ENCODE results near the gene TBC1D4.

Gene TBC1D4

GRCh38 chr13:75486146-75487062 lies 4.4 kb upstream of the TBC1D4 start:
- no peak for DNase-seq

- no peak for DNase-seq
These were observed 3.5 kb upstream of the TBC1D4 start for GRCh38 chr13:75485286-75486062.

GRCh38 chr13:75482820-75483079 lies 781 bp upstream of the TBC1D4 start:
- DNase-seq = no peak

GRCh38 chr13:75481176-75482069 lies 546 bp downstream of the TBC1D4 start:
- no peak for DNase-seq

- DNase-seq = peak in 2 of 4 experiments; percentile 6 to 8
These were observed 1.2 kb downstream of the TBC1D4 start for GRCh38 chr13:75480671-75481175.

GRCh38 chr13:75479102-75479740 lies 2.7 kb downstream of the TBC1D4 start:
- no peak for DNase-seq

- no peak for DNase-seq
These were observed 3.3 kb downstream of the TBC1D4 start for GRCh38 chr13:75478659-75479058.

- no peak for DNase-seq
These were observed 7.0 kb downstream of the TBC1D4 start for GRCh38 chr13:75474956-75475355.

- DNase-seq = no peak
These were observed 8.5 kb downstream of the TBC1D4 start for GRCh38 chr13:75473468-75473867.

- no peak for DNase-seq
These were observed 11.3 kb downstream of the TBC1D4 start for GRCh38 chr13:75470676-75471075.

- DNase-seq = no peak
These were observed 12.9 kb downstream of the TBC1D4 start for GRCh38 chr13:75469047-75469446.

- DNase-seq = no peak
These were observed 13.4 kb downstream of the TBC1D4 start for GRCh38 chr13:75468602-75469001.

GRCh38 chr13:75468098-75468497 lies 13.9 kb downstream of the TBC1D4 start:
- DNase-seq = no peak

GRCh38 chr13:75467040-75467728 lies 14.8 kb downstream of the TBC1D4 start:
- no peak for DNase-seq

- no peak for DNase-seq
These were observed 16.7 kb downstream of the TBC1D4 start for GRCh38 chr13:75465236-75465635.

- no peak for DNase-seq
These were observed 20.7 kb downstream of the TBC1D4 start for GRCh38 chr13:75461314-75461713.

GRCh38 chr13:75460644-75461043 lies 21.3 kb downstream of the TBC1D4 start:
- no peak for DNase-seq

GRCh38 chr13:75458696-75459422 lies 23.1 kb downstream of the TBC1D4 start:
- no peak for DNase-seq

- DNase-seq = no peak
These were observed 26.0 kb downstream of the TBC1D4 start for GRCh38 chr13:75455962-75456361.

GRCh38 chr13:75454497-75454896 lies 27.5 kb downstream of the TBC1D4 start:
- DNase-seq = no peak

- no peak for DNase-seq
These were observed 29.4 kb downstream of the TBC1D4 start for GRCh38 chr13:75452564-75452963.
